Activated T-cell treated with anti-CD3 and anti-CD28 coated beads for 1 hour (primary cell): ENCODE results near the gene RPS6KB2.

Experiments
- DNase-seq: peaks from one replicate; pipeline ENCODE4 v3.0.0-alpha.2; 2020; ENCODE audit warnings: low read depth

Gene RPS6KB2

GRCh38 chr11:67428052-67429001 is at the start of gene RPS6KB2:
Gene RPS6KB2 (plus strand): TSS chr11:67428494. CDS start chr11:67428546, 52 bp downstream.
- DNase-seq = peak; percentile 99

DNA sequence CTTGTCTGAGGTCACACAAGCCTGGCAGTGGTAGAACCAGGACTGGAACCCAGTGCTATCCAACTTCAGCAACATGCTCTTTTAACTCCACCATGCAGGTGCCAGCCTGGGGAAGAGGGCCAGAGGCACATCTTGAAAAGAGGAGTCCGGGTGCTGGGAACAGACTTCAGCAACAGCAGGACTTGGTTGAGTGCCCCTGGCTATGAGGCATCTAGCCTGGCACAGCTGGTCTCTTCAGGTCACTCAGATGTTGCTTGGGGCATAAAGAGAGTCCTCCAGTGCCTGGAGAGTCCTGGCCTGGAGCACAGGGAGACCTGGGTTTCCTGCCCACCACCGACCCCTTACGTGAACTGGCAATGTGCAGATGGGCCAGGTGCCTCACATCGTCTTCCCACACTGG is 49.8 kb upstream of the RPS6KB2 start:
- no peak for DNase-seq

GRCh38 chr11:67379061-67380058 is 48.9 kb upstream of the RPS6KB2 start:
- DNase-seq = no peak

- DNase-seq = no peak
Observed at GRCh38 chr11:67381244-67381972, 46.9 kb upstream of the RPS6KB2 start.

- DNase-seq = peak; percentile 75
Observed at GRCh38 chr11:67382276-67383136, 45.8 kb upstream of the RPS6KB2 start.

- DNase-seq = no peak
Observed at GRCh38 chr11:67384851-67385366, 43.4 kb upstream of the RPS6KB2 start.

DNA sequence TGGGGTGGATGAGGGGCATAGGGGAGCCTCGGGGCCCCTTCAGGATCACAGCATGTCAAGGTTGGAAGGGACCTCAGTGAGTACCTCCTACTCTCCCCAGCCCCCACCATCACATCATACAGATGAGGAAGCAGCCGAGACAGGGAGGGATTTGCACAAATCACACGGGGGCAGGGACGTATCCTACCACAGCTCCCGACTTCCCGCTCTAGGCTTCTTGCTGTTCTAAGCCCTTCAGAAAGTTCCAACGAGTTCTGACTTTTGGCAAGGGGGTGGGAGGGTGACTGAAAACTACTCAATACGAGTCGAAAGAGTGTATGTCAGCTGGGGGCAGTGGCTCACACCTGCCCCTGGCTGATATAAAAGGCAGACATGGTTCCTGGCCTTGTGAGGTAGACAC is 41.2 kb upstream of the RPS6KB2 start:
- no peak for DNase-seq

DNA sequence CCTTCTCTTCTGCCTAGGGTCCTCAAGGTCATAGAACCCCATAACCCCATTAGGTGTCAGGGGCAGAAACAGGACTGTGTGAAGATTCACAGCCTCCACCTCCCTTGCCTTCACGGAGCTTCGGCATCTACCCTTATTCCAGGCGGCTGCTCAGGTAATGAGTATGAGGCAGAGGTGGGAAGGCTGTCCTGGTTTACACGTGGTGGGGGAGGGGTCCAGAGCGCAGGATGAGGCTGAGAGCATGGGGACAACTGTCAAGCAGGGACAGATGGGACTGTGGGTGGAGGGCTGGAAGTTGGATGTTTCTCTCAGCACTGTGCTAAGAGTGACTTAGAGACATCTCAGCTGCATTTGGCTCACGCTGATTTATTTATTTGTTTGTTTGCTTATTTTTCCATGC is 40.8 kb upstream of the RPS6KB2 start:
- no peak for DNase-seq

- DNase-seq = peak; percentile 54
Observed at GRCh38 chr11:67389477-67389876, 38.8 kb upstream of the RPS6KB2 start.

DNA sequence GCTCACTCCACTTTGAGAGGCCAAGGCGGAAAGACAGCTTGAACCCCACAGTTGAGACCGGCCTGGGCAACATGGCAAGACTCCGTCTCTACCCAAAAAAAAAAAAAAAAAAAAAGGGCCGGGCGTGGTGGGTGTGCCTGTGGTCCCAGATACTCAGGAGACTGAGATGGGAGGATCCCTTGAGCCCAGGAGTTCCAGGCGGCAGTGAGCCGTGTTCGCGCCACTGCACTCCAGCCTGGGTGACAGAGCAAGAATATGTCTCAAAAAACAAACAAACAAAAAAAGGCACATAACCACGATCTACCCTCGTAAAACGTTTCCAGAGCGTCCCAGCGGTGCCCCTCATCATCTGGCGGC is 37.4 kb upstream of the RPS6KB2 start:
- DNase-seq = no peak

DNA sequence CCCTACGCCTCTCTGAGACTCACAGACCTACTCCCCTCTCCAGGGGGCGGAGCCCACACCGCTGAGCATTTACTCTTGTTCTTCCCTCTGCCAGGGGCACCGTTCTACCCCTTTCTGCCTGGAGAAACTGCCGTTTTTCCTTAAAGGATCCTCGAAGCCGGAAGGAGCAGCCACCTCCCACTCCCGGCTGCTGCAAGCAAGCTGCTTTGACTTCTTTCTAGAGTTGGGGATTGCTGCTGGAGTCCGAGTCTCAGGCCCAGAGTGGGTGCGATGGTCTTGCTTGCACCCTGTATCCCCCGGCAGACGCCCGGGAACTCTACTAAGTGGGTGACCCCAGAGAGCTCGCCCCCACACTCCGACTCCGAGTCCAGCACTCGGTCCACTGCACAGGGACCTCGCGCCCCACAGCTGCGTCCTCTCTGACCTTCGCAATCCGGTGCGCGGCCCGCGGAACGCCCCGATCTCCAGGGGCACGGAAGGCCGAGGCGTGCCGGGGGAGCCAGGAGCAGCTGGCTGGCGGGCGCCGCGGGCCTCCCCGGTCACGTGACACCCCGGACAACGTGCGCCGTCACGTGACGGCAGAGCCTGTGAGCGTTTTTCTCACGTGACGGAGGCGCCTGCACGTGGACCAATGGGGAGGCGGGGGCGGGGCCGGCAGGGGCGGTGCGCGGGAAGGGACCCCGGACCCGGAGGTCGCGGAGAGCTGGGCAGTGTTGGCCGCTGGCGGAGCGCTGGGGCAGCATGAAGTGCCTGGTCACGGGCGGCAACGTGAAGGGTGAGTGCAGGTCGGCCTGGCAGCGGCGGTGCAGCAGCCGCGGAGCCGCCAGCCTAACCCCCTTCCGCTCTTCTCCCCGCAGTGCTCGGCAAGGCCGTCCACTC is 36.8 kb upstream of the RPS6KB2 start, which contains the start of gene RAD9A:
Gene RAD9A, plus strand, starts transcription at position 683 of the 879 bp plus-strand sequence. Its CDS starts 59 bp downstream, at position 742.
- peak; percentile 91 for DNase-seq

DNA sequence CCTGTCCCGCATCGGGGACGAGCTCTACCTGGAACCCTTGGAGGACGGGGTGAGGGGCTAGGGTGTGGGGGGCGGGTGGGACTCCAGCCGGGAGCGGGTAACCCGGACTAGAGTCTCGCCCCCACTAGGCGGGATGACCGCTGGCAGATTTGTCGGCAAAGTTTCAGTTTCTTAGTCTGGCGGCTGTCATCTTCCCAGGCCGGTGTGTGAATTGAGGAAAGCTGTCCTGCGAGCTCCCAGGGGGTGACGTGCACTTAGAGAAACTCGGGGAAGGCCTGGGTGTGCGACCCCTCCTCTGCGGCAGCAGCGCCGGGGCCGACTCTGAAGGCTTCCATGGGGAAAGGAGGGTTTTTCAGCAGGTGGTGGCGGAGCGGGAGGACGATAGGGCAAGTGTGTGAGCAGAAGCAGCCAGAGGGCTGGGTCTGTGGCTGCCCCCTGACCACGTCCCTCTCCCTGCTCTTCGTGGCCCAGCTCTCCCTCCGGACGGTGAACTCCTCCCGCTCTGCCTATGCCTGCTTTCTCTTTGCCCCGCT is 36.0 kb upstream of the RPS6KB2 start:
- DNase-seq = no peak

DNA sequence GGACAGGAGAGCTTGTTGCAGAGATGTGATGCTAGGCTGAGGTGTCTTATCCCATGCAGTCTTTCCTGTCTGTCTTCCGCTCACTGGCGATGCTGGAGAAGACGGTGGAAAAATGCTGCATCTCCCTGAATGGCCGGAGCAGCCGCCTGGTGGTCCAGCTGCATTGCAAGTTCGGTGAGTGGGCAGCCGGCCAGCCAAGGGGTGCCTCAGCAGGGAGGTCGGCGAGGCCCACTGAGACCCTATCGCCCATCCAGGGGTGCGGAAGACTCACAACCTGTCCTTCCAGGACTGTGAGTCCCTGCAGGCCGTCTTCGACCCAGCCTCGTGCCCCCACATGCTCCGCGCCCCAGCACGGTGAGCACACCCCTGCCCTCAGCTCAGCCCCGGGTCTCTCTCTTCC is 34.9 kb upstream of the RPS6KB2 start:
- no peak for DNase-seq

GRCh38 chr11:67393990-67394389 is 34.3 kb upstream of the RPS6KB2 start:
- no peak for DNase-seq

GRCh38 chr11:67395555-67396258 is 32.6 kb upstream of the RPS6KB2 start:
- DNase-seq = no peak

GRCh38 chr11:67396259-67396581 is 32.1 kb upstream of the RPS6KB2 start:
- no peak for DNase-seq

GRCh38 chr11:67396587-67397389 is 31.5 kb upstream of the RPS6KB2 start:
- DNase-seq = no peak

DNA sequence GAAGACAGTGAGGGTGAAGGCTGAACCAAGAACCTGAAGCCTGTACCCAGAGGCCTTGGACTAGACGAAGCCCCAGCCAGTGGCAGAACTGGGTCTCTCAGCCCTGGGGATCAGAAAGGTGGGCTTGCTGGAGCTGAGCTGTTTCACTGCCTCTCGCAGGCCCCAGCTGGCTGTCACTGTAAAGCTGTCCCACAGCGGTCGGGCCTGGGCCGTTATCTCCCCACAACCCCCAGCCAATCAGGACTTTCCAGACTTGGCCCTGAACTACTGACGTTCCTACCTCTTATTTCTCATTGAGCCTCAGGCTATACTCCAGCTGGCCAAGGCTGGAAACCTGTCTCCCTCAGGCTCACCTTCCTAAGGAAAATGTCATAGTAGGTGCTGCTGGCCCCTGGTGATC is 30.8 kb upstream of the RPS6KB2 start:
- DNase-seq = no peak
